Measurements from ENCODE around the gene CSF3.

DNA sequence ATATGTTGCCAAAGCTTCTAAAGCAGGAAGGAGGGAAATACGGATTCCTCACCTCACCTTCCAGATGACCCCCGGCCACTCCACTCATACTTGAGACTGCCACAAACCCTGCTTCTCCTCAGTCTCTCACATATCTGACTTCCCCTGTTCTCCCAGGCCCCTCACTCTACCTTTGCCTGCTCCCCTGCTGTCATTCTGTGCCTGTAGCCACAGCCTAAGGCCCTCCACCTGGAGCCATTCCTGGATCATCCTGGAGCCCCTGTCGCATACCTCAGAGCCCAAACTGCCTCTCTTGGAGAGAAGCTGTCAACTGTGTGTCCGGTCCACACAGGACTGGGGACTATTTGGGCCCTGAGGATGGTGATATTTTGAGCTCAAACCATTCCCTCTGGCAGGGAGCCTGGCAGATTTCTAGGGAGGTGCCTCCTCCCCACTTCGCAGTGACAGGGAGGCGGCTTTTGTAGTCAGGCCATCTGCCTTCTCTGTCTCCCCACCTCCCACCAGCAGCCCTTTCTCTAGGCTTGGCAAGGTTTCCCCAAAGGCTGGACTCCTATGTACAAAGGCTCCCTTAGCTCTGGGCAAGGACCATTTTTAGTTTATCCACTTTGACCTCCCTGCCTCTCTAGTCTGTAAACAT, 41.3 kb downstream of the CSF3 start:
- no peak for TF ChIP-seq POLR2A (IDR thresholded peaks at IDR 0.05)
- TF ChIP-seq, protein P1, sequence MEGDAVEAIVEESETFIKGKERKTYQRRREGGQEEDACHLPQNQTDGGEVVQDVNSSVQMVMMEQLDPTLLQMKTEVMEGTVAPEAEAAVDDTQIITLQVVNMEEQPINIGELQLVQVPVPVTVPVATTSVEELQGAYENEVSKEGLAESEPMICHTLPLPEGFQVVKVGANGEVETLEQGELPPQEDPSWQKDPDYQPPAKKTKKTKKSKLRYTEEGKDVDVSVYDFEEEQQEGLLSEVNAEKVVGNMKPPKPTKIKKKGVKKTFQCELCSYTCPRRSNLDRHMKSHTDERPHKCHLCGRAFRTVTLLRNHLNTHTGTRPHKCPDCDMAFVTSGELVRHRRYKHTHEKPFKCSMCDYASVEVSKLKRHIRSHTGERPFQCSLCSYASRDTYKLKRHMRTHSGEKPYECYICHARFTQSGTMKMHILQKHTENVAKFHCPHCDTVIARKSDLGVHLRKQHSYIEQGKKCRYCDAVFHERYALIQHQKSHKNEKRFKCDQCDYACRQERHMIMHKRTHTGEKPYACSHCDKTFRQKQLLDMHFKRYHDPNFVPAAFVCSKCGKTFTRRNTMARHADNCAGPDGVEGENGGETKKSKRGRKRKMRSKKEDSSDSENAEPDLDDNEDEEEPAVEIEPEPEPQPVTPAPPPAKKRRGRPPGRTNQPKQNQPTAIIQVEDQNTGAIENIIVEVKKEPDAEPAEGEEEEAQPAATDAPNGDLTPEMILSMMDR (IDR thresholded peaks at IDR 0.05) = no peak

Data from thyroid gland (tissue), 4 donors.